Sigmoid colon (tissue), 4 donors: ENCODE results near the gene ALOX15B.

Experiments
- POLR2AphosphoS5 ChIP-seq, 4 donors: sonication (generic); formaldehyde crosslinking; IDR thresholded peaks; one replicate each; pipeline ENCODE4 v1.6.1; 2017; ENCODE audit warnings: antibody characterized with exemption in 4 of 4
- TF ChIP-seq, protein P1 (sequence below), 4 experiments: fragments of 450-650 bp in 3 of 4; fragments of 200-600 bp in 1 of 4; IDR thresholded peaks; one replicate each; pipeline ENCODE4 v1.5.1; 2016 to 2019; ENCODE audit warnings: antibody characterized with exemption in 4 of 4, mild to moderate bottlenecking in 3 of 4, moderate library complexity in 2 of 4

DNA sequence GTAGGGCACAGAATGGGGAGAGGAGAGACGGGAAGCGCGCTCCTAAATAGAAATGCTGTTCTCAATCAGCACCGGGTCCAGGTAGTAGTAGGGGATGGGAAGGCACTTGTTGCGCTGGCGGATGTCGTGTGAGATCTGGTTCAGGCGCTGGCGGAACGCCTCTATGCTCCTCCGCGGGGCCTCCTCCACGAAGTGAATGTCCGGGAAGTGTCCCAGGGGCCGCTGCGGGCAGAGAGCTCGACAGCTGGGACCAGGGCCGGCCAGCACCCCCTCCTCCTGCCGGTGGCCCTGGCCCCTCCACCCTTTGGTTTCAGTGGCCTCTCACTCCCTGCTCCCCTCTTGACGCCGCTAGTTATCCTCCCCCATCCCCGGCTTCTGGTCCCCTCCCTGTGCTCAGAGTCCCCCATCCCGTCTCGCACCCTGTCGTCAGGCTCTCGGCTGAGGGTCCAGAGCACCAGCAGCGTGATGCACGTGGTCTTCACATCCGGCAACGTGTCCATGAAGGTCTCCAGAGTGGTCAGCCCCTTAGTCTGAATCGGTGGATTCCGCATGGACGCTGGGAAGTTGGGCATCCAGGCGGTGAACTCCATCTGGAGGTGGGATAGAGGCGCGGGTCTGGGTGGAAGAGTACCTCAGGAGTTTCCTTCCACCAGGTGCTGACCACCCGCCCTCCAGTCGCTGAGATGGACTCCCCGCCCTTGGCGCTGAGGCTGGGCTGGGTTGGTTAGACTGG, 34.0 kb downstream of the ALOX15B start:
- no peak for TF ChIP-seq POLR2AphosphoS5 (IDR thresholded peaks at IDR 0.05)
- TF ChIP-seq, protein P1, sequence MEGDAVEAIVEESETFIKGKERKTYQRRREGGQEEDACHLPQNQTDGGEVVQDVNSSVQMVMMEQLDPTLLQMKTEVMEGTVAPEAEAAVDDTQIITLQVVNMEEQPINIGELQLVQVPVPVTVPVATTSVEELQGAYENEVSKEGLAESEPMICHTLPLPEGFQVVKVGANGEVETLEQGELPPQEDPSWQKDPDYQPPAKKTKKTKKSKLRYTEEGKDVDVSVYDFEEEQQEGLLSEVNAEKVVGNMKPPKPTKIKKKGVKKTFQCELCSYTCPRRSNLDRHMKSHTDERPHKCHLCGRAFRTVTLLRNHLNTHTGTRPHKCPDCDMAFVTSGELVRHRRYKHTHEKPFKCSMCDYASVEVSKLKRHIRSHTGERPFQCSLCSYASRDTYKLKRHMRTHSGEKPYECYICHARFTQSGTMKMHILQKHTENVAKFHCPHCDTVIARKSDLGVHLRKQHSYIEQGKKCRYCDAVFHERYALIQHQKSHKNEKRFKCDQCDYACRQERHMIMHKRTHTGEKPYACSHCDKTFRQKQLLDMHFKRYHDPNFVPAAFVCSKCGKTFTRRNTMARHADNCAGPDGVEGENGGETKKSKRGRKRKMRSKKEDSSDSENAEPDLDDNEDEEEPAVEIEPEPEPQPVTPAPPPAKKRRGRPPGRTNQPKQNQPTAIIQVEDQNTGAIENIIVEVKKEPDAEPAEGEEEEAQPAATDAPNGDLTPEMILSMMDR (IDR thresholded peaks at IDR 0.05) = no peak
